Activated CD8-positive, alpha-beta T cell treated with anti-CD3 and anti-CD28 coated beads, Interleukin-2, amount 10 ng/mL, durations not matched to agents 7 days and 5 days (primary cell): ENCODE data around the gene TMEM164. TPM values are rescaled to one million over a fixed set of nuclear protein-coding genes. Genes with fewer than 3 reads are reported as not detected.

Source experiments
- ATAC-seq: fragments of 150-1000 bp; cut with Tn5 transposase; one replicate; pipeline ENCODE4 v1.10.0; 2021; ENCODE audit warnings: moderate library complexity
- CTCF ChIA-PET: fragments of 350-600 bp; sonication (Branson Sonifier 250); formaldehyde crosslinking; loops from one replicate; lab custom pipeline; 2021; ENCODE audit warnings: antibody characterized with exemption; lab: Charles Lee
- POLR2A ChIA-PET: fragments of 350-600 bp; sonication (Branson Sonifier 250); formaldehyde crosslinking; loops from one replicate; lab custom pipeline; 2021; ENCODE audit warnings: antibody characterized with exemption; lab: Charles Lee
- DNase-seq: peaks from one replicate; pipeline ENCODE4 v3.0.0-alpha.2; 2020
- H3K27ac Mint-ChIP-seq: one replicate; pipeline ENCODE4 v1.8.0; 2021; ENCODE audit warnings: mild to moderate bottlenecking, mixed read lengths
- H3K27me3 Mint-ChIP-seq: one replicate; pipeline ENCODE4 v1.8.0; 2021; ENCODE audit warnings: low read depth, mixed read lengths
- H3K36me3 Mint-ChIP-seq: one replicate; pipeline ENCODE4 v1.8.0; 2021; ENCODE audit warnings: low read depth, mixed read lengths
- H3K4me1 Mint-ChIP-seq: one replicate; pipeline ENCODE4 v1.8.0; 2021; ENCODE audit warnings: low read depth, mixed read lengths
- H3K4me3 Mint-ChIP-seq: one replicate; pipeline ENCODE4 v1.8.0; 2021; ENCODE audit warnings: mild to moderate bottlenecking, mixed read lengths
- H3K9me3 Mint-ChIP-seq: one replicate; pipeline ENCODE4 v1.8.0; 2022; ENCODE audit warnings: mixed read lengths; ENCODE audit not compliant: insufficient read depth
- total RNA-seq, 2 experiments: library from RNA; stranded (reverse); gene quantifications; one replicate each; pipeline ENCODE4 v1.2.3, GENCODE V29; 2021

TMEM164 gene
- total RNA-seq, 2 experiments from 2014 or later = 17.5 to 24.1 TPM

GRCh38 chrX:110004731-110005369 lies 1.9 kb downstream of the TMEM164 start:
- ATAC-seq = no peak
- Mint-ChIP-seq H3K36me3 (peaks cover 17% of the 10 kb centered on the region), H3K27me3 (no peaks in the 10 kb centered on the region), H3K4me3 (no peak overlapping the region), H3K9me3 (no peaks in the 10 kb centered on the region), H3K27ac (no peak overlapping the region), H3K4me1 (peaks cover 45% of the 10 kb centered on the region)
- ChIA-PET CTCF (interaction anchor here (1.5 kb wide), 1 partner anchor 151 kb away, joined by 3 read pairs; no protein-coding TSS in a partner anchor), POLR2A (no interaction called here)
- DNase-seq = no peak

GRCh38 chrX:110006161-110006560 lies 3.2 kb downstream of the TMEM164 start:
- ATAC-seq = no peak
- H3K36me3 Mint-ChIP-seq = peaks cover 18% of the 10 kb centered on the region
- no peak for DNase-seq
- H3K9me3 Mint-ChIP-seq = no peaks in the 10 kb centered on the region
- POLR2A ChIA-PET = no interaction called here
- H3K4me3 Mint-ChIP-seq = no peak overlapping the region
- CTCF ChIA-PET = interaction anchor here (1.2 kb wide), 1 partner anchor 140 kb away, joined by 3 read pairs; no protein-coding TSS in a partner anchor
- no peak overlapping the region for H3K27ac Mint-ChIP-seq
- H3K4me1 Mint-ChIP-seq = peaks cover 45% of the 10 kb centered on the region
- no peaks in the 10 kb centered on the region for H3K27me3 Mint-ChIP-seq

GRCh38 chrX:110006821-110007375 lies 4.0 kb downstream of the TMEM164 start:
- ChIA-PET POLR2A (no interaction called here), CTCF (interaction anchor here (1.2 kb wide), 1 partner anchor 139 kb away, joined by 3 read pairs; no protein-coding TSS in a partner anchor)
- no peaks in the 10 kb centered on the region for H3K9me3 Mint-ChIP-seq
- H3K4me3 Mint-ChIP-seq = no peak overlapping the region
- H3K27ac Mint-ChIP-seq = no peak overlapping the region
- H3K27me3 Mint-ChIP-seq = no peaks in the 10 kb centered on the region
- peaks cover 37% of the 10 kb centered on the region for H3K4me1 Mint-ChIP-seq
- ATAC-seq = no peak
- DNase-seq = no peak
- peaks cover 23% of the 10 kb centered on the region for H3K36me3 Mint-ChIP-seq

GRCh38 chrX:110008011-110008635 lies 5.2 kb downstream of the TMEM164 start:
- CTCF ChIA-PET = interaction anchor here (0.8 kb wide), 1 partner anchor 117 kb away, joined by 3 read pairs; no protein-coding TSS in a partner anchor
- no peaks in the 10 kb centered on the region for H3K27me3 Mint-ChIP-seq
- H3K27ac Mint-ChIP-seq = no peak overlapping the region
- ATAC-seq (no peak), DNase-seq (no peak)
- peaks cover 34% of the 10 kb centered on the region for H3K4me1 Mint-ChIP-seq
- H3K36me3 Mint-ChIP-seq = peaks cover 28% of the 10 kb centered on the region
- no peak overlapping the region for H3K4me3 Mint-ChIP-seq
- POLR2A ChIA-PET = no interaction called here
- no peaks in the 10 kb centered on the region for H3K9me3 Mint-ChIP-seq

GRCh38 chrX:110012818-110013485 lies 10.0 kb downstream of the TMEM164 start:
- H3K4me3 Mint-ChIP-seq = no peak overlapping the region
- CTCF ChIA-PET = no interaction called here
- peaks cover 20% of the 10 kb centered on the region for H3K36me3 Mint-ChIP-seq
- POLR2A ChIA-PET = no interaction called here
- no peaks in the 10 kb centered on the region for H3K27me3 Mint-ChIP-seq
- H3K4me1 Mint-ChIP-seq = peaks cover 7% of the 10 kb centered on the region
- H3K27ac Mint-ChIP-seq = peak overlapping the region; percentile 20
- ATAC-seq = no peak
- H3K9me3 Mint-ChIP-seq = no peaks in the 10 kb centered on the region
- no peak for DNase-seq

GRCh38 chrX:110013968-110014367 lies 11.1 kb downstream of the TMEM164 start:
- H3K4me1 Mint-ChIP-seq = peaks cover 4% of the 10 kb centered on the region

GRCh38 chrX:110015032-110015431 lies 12.1 kb downstream of the TMEM164 start:
- DNase-seq (no peak), ATAC-seq (no peak)
- Mint-ChIP-seq H3K4me1 (peaks cover 4% of the 10 kb centered on the region), H3K27me3 (no peaks in the 10 kb centered on the region), H3K36me3 (peaks cover 15% of the 10 kb centered on the region), H3K4me3 (no peak overlapping the region), H3K9me3 (no peaks in the 10 kb centered on the region), H3K27ac (no peak overlapping the region)
- CTCF ChIA-PET = interaction anchor here (1.0 kb wide), 1 partner anchor 27 kb away, joined by 3 read pairs; no protein-coding TSS in a partner anchor
- POLR2A ChIA-PET = no interaction called here

More at GRCh38 chrX:110013968-110014367, 11.1 kb downstream of the TMEM164 start:
- CTCF ChIA-PET = no interaction called here
- Mint-ChIP-seq H3K27me3 (no peaks in the 10 kb centered on the region), H3K36me3 (peaks cover 19% of the 10 kb centered on the region), H3K9me3 (no peaks in the 10 kb centered on the region), H3K4me3 (no peak overlapping the region), H3K27ac (no peak overlapping the region)
- POLR2A ChIA-PET = no interaction called here
- DNase-seq (no peak), ATAC-seq (no peak)

DNA sequence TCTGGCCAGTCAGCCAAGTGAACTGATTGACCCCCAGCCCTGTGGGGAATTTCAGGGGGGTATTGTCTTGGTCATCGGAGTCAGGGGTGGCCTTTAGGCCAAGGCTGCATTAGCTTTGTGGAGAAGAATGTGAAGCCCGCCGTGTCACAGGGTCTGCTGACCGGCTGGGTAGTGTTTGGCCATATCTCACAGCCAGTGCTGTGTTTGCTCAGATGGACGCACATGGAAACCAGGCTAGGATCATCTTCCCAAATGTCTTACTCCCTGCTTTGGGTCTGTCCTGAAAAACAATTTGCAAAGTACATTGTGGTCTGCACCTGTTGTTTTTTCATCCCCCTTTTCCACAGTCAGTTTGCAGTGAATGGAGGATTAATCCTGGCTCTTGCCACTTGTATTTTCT lies 13.0 kb downstream of the TMEM164 start:
- ChIA-PET CTCF (no interaction called here), POLR2A (no interaction called here)
- Mint-ChIP-seq H3K4me3 (no peak overlapping the region), H3K36me3 (peaks cover 15% of the 10 kb centered on the region), H3K9me3 (no peaks in the 10 kb centered on the region), H3K27me3 (no peaks in the 10 kb centered on the region), H3K27ac (no peak overlapping the region), H3K4me1 (peaks cover 4% of the 10 kb centered on the region)
- ATAC-seq (no peak), DNase-seq (no peak)

DNA sequence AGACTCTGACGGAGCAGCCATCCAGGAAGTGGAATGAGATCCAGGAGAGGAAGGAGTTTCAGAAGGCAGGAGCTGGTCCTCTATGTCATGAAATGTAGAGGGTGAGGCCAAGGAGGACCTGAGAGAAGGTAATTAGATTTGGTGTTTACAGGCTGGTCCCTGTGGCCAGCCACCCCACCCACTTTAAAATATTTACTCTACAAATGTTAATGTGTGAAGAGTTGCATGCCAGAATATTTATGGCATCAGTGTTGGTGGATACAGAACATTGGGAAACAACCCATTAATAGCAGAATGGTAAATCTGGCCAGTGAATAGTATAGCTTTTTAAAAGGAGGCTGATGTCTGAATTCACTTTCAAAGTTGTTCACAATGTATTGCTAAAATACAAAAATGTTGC lies 17.6 kb downstream of the TMEM164 start:
- no peaks in the 10 kb centered on the region for H3K27me3 Mint-ChIP-seq
- DNase-seq (no peak), ATAC-seq (no peak)
- no peak overlapping the region for H3K27ac Mint-ChIP-seq
- no peaks in the 10 kb centered on the region for H3K4me1 Mint-ChIP-seq
- ChIA-PET CTCF (no interaction called here), POLR2A (no interaction called here)
- H3K4me3 Mint-ChIP-seq = no peak overlapping the region
- H3K9me3 Mint-ChIP-seq = no peaks in the 10 kb centered on the region
- H3K36me3 Mint-ChIP-seq = peaks cover 11% of the 10 kb centered on the region

- CTCF ChIA-PET = no interaction called here
Measured at GRCh38 chrX:110021258-110022022, 18.5 kb downstream of the TMEM164 start.

DNA sequence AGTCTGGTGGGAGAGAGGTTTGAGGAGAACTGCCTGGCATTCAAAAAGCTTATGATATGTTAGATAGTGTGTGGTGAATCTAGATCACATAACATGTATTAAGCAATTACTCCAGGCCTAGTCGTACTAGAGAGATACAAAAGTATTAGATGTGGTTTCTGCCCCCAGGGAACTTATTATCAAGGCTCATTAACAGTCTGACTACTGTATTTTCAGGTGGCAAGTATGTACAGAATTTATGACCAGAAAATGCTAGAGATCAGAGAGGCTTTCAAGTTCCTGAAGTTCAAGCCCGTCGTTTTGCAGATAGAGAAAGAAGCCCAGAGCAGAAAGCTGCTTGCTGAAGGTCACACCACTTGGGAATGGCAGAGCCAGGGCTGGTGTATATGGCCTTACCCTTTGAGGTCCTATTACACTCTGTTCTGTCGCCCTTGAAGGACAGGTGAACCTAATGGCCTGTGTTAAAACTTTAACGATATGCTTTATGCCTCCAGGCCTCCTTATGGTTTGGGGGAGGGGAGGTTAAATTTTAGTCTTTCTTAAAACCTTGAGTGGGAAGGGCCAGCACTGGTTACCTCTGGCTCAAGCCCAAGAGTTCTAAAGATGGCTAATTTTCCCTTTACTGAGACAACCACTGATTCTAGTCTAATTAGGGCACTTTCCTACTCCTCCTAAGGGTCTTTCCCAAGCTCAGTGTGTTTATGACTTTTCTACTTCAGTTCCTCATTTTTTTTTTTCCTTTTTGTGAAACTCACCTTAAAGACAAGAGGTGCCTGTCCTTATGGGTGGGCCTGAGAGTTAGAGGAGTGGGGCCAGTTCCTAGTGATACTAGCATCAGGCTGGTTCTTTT lies 19.9 kb downstream of the TMEM164 start:
- CTCF ChIA-PET = no interaction called here
- POLR2A ChIA-PET = no interaction called here
- DNase-seq (no peak), ATAC-seq (no peak)
- Mint-ChIP-seq H3K27me3 (no peaks in the 10 kb centered on the region), H3K27ac (no peak overlapping the region), H3K9me3 (no peaks in the 10 kb centered on the region), H3K4me1 (no peaks in the 10 kb centered on the region), H3K36me3 (peaks cover 17% of the 10 kb centered on the region), H3K4me3 (no peak overlapping the region)

More at GRCh38 chrX:110021258-110022022, 18.5 kb downstream of the TMEM164 start:
- no peak for ATAC-seq
- Mint-ChIP-seq H3K4me3 (no peak overlapping the region), H3K9me3 (no peaks in the 10 kb centered on the region), H3K4me1 (no peaks in the 10 kb centered on the region), H3K36me3 (peaks cover 16% of the 10 kb centered on the region), H3K27ac (no peak overlapping the region), H3K27me3 (no peaks in the 10 kb centered on the region)
- DNase-seq = no peak
- POLR2A ChIA-PET = no interaction called here
